ELF-1 (cell line): ENCODE data around the gene SFMBT2.
"Not testable (repeated sequence)": the region's sequence is repeated elsewhere in the genome, so short reads cannot be mapped to it uniquely, and the experiment has no call there.

Experiments
- DNase-seq: peaks from one replicate; pipeline ENCODE4 v3.0.0-alpha.2; 2016; ENCODE audit warnings: low read depth, low spot score

The SFMBT2 gene

DNA sequence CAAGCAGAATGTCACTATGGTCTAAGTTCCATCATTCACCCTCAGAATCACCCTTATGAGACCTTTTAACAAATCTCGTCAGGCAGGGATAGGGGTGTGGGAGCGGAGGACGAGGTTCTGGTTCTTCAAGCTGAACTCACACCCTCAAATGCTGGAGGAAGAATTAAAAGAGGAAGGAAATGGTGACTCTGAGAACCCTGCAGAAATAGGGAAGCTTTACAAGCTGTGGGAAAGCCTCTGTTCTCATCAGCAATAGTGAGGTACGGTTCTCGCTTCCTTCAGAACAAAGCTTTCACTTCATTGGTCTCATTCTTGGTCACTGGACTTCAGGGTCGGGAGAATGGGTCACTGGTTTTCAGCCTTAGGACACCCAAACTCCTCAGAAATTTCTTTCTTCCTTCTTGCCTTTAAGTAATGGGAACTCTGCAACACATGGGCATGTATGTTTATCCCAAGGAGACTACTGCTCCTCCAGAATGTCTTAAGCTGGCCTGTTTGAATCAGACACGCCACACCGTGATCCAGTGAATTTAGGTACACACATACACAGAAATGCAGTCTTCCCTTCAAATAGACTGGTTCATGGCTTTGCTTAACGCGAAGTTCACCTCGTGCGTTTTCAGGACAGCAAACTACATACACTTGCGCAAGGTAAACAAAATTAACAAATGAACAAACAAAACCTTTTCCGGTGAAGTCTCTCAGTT lies 226.0 kb downstream of the SFMBT2 start:
- DNase-seq: no peak

DNA sequence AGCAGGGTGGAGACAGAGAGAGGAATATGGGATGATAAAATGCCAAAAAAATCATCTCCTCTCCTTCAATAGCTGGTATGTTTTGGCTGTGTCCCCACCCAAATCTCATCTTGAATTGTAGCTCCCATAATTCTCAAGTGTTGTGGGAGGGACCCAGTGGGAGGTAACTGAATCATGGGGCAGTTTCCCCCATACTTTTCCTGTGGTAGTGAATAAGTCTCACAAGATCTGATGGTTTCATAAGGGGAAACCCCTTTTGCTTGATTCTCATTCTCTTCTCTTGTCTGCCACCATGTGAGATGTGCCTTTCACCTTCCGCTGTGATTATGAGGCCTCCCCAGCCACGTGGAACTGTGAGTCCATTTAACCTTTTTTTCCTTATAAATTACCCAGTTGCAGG lies 226.7 kb downstream of the SFMBT2 start:
- not testable (repeated sequence) for DNase-seq

DNA sequence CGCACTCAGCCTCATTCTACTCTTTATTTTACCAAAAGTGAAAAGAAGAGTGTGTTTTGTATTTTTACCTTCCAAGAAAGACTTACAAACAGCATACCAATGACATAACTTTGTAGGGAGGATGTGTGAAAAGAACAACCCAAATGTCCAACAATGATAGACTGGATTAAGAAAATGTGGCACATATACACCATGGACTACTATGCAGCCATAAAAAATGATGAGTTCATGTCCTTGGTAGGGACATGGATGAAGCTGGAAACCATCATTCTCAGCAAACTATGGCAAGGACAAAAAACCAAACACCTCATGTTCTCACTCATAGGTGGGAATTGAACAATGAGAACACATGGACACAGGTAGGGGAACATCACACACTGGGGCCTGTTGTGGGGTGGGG lies 228.5 kb downstream of the SFMBT2 start:
- DNase-seq: not testable (repeated sequence)

DNA sequence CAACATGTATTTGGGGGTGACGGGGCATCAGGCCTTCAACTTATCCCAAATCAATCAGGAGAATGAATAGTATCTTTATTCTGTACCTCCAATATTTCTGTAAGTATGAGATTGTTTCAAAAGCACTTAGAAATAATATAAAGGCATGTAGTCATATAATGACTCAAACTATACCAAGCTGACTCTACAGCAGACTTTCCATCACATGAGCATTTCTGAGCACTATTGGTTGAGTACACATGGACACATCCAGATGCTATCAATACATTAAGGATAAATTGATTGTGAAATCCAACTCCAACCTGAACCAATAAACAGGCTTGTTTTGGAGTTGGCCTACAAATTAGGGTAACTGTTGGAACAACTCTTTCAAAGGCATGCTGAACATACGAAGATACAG lies 229.4 kb downstream of the SFMBT2 start:
- DNase-seq: no peak

DNA sequence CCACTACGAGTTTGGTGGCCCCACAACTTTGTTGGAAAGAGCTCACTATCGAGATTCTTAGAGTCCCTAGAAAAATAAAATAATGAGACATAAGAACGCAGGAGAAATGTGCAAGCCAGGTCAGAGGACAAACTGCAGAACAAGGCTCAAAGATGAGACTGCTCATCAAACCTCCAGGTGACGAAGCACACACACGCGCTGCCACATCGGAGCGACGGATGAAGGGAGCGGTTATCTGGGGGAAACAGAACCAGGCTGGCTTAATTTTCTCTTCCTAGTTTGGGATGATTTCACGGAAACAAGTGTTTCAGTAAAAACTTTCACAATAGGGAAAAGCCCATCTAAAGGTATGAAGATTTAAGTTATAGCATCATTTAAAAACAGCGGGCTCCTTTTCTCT lies 231.3 kb downstream of the SFMBT2 start:
- DNase-seq: no peak

DNA sequence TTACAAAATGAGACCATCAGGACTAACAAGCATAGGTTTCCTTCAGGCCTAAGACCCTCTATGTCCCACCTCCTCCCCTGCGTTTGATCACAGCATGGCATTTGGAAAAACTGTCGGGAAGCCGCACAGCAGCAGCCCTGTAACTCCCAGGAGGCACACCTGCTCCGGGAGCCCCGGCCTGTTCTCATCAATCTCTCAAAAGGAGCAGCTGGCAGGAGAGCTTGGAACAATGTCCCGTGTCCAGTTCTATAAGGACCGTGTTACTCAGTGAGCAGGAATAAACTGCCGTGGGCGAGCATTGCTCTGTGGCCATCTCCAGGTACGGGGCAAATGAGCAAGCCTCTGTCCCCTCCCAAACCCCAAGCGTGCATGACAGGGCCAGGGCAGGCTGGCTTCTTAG lies 236.9 kb downstream of the SFMBT2 start:
- DNase-seq: no peak

GRCh38 chr10:7171825-7172224 lies 239.0 kb downstream of the SFMBT2 start:
- no peak for DNase-seq

- DNase-seq: no peak
These were observed 240.1 kb downstream of the SFMBT2 start for GRCh38 chr10:7170626-7171322.

DNA sequence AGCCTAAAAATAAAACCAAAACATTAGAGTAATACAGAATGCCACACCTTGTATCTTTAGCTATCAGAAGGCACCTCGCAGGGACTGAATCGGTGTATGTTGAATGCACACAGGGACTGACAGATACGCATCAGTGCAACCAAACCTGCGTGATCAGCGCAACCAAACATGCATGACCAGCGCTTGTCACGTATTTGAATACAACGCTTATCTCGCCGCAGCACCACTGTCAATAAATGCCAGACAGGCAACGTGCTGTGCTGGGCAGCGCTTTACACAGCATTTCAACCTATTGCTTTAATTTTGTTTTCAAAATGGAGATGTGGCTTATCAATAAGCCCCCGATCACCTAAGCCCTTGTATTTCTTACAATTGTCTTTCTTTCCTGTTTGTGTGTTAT lies 242.4 kb downstream of the SFMBT2 start:
- DNase-seq: no peak

GRCh38 chr10:7165500-7166177 lies 245.2 kb downstream of the SFMBT2 start:
- DNase-seq: no peak

- no peak for DNase-seq
These were observed 245.9 kb downstream of the SFMBT2 start for GRCh38 chr10:7164955-7165354.

DNA sequence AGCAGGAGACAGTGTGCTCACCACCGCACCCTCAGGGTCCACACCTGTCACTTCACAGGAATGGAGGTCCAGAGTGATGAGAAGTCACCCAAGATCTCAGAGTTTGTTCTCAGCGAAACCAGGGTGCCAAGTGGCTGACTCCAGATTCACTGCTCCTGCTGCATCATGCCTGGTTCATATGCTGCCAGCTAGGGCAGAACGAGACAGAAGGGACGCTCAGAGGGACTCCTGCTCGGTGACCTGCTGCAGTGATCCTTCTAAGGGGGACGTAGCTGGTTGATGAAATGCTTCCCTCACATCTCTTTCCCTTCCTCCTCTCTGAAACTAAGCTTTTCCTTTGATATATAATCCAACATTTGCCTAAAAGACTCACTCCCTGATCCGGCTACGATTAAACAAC lies 248.5 kb downstream of the SFMBT2 start:
- no peak for DNase-seq

GRCh38 chr10:7161484-7162250 lies 249.2 kb downstream of the SFMBT2 start:
- DNase-seq: no peak

- no peak for DNase-seq
These were observed 250.9 kb downstream of the SFMBT2 start for GRCh38 chr10:7159928-7160327.

- no peak for DNase-seq
These were observed 251.3 kb downstream of the SFMBT2 start for GRCh38 chr10:7159517-7159916.

- DNase-seq: no peak
These were observed 253.7 kb downstream of the SFMBT2 start for GRCh38 chr10:7157091-7157490.

DNA sequence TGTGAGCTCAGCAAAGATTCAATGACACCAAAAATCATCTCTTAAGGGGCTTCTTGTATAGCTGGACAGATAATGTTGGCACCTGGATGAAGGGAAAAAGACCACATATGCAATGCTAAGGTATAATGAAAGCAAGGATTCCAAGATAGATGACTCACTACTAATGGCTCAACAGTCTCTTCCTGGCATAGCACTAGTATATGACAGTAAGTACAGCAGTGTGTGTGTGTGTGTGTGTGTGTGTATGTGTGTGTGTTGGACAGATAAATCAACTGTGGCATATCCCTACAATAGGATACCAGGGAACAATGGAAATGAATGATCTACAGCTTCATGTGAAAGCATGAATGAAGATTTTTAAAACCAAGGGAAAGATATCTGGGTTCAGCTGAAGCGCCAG lies 257.1 kb downstream of the SFMBT2 start:
- DNase-seq: no peak

DNA sequence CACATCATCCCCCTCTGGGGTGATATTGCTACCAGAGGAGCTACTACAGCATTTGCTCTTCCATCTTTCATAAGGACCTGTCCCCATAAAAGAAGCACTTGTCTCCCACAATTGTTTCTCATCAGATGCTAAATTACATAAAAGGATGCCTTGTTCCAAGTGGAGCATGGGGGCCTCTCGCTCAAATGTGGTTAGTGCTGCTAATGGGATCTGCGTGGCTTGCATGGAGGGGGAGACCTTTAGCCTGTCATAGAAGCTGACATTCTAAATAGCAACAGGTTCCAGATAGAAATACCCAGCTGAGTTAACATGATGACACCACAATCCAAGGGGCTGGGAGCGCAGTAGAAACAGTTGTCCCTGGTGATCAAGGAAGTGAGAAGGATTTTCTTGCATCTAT lies 257.9 kb downstream of the SFMBT2 start:
- DNase-seq: no peak

GRCh38 chr10:7152341-7152740 lies 258.5 kb downstream of the SFMBT2 start:
- DNase-seq: no peak

DNA sequence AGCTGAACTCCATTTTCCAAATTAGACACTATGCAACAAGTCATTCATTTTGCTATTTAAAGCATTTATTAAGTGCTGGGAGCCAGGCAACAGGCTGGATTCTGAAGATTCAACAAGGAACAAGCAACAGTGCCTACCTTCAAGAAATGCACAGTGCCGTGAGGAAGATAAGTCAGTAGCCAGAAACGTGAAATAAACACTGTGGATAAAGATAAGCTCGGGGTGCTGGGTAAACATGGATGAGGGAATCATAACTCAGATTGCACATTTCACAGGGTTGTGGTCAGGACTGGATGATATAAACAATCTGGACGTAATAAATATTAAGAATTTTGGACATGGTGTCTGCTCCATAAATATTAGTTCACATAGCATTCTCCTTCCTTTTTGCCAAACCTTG lies 259.3 kb downstream of the SFMBT2 start:
- no peak for DNase-seq

DNA sequence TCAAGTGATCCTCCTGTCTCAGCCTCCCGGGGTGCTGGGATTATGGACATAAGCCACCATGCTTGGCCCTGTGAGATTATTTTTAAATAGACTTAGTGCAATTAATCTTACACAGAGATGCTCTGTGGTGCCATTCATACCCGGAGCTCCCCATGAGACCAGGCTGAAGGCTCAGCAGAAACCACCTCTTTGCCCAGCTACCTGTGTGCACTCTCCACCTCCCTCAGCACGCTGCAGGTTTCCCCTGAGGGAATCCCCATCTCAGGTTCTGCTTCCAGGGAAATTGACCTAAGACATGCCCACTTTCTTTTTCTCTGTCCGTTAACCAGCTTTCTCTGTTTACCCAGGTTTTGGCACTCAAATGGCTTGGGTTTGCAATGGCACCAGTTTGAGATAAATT lies 260.5 kb downstream of the SFMBT2 start:
- DNase-seq: no peak

- no peak for DNase-seq
These were observed 264.6 kb downstream of the SFMBT2 start for GRCh38 chr10:7146189-7146588.
